Common myeloid progenitor, CD34-positive (primary cell): ENCODE measurements around the gene CRX.
A peak's percentile ranks its signal among the peaks of the same experiment; 100 is the strongest.
"Not testable (repeated sequence)": the region's sequence is repeated elsewhere in the genome, so short reads cannot be mapped to it uniquely, and the experiment has no call there.

Experiments
- CTCF ChIA-PET: fragments of 350-600 bp; sonication (Branson Sonifier 250); formaldehyde crosslinking; loops from one replicate; lab custom pipeline; 2021; ENCODE audit warnings: antibody characterized with exemption; lab: Charles Lee
- POLR2A ChIA-PET: fragments of 350-600 bp; sonication (Branson Sonifier 250); formaldehyde crosslinking; loops from one replicate; lab custom pipeline; 2021; ENCODE audit warnings: antibody characterized with exemption; lab: Charles Lee
- DNase-seq, 3 donors: peaks; one replicate each; pipeline versions ENCODE4 v3.0.0 to v3.0.0-alpha.2; 2013
- H3K27ac ChIP-seq, 2 experiments: 1 replicate in 1 of 2; 2 replicates in 1 of 2; pipeline ENCODE4 v1.7.0; 2013; ENCODE audit warnings: inconsistent platforms in 2 of 2, low read length in 2 of 2, mild to moderate bottlenecking in 2 of 2, low read depth in 1 of 2, moderate library complexity in 1 of 2; ENCODE audit not compliant: severe bottlenecking in 2 of 2, insufficient read depth in 1 of 2, poor library complexity in 1 of 2
- H3K27me3 ChIP-seq, 5 experiments: replicated peaks in 2 of 5; 1 replicate in 3 of 5; 2 replicates in 2 of 5; pipeline versions ENCODE4 v1.6.1 to v1.7.0; 2013; ENCODE audit warnings: low read length in 4 of 5, mild to moderate bottlenecking in 2 of 5, moderate library complexity in 2 of 5, inconsistent platforms in 1 of 5; ENCODE audit not compliant: insufficient read depth in 5 of 5, control insufficient read depth in 4 of 5
- H3K36me3 ChIP-seq, 4 experiments: 1 replicate in 2 of 4; 2 replicates in 2 of 4; pipeline versions ENCODE4 v1.6.1 to v1.7.0; 2013; ENCODE audit warnings: low read length in 3 of 4, control low read depth in 1 of 4, mild to moderate bottlenecking in 1 of 4; ENCODE audit not compliant: control insufficient read depth in 4 of 4, insufficient read depth in 4 of 4
- H3K4me1 ChIP-seq, 4 experiments: 1 replicate in 3 of 4; 2 replicates in 1 of 4; pipeline versions ENCODE4 v1.6.1 to v1.7.1; 2013; ENCODE audit warnings: low read length in 3 of 4, mild to moderate bottlenecking in 3 of 4, control low read depth in 1 of 4, inconsistent platforms in 1 of 4, moderate library complexity in 1 of 4; ENCODE audit not compliant: control insufficient read depth in 4 of 4, insufficient read depth in 4 of 4; ENCODE audit errors: control extremely low read depth in 1 of 4
- H3K4me3 ChIP-seq, 7 experiments: 1 replicate in 4 of 7; 2 replicates in 3 of 7; pipeline versions ENCODE4 v1.5.1 to v1.7.0; 2013; ENCODE audit warnings: mild to moderate bottlenecking in 7 of 7, low read length in 6 of 7, moderate library complexity in 6 of 7, inconsistent platforms in 2 of 7, low read depth in 2 of 7, control low read depth in 1 of 7; ENCODE audit not compliant: insufficient read depth in 4 of 7, control insufficient read depth in 1 of 7; ENCODE audit errors: extremely low read depth in 1 of 7
- H3K9me3 ChIP-seq, 5 experiments: 1 replicate in 4 of 5; 2 replicates in 1 of 5; pipeline versions ENCODE4 v1.6.1 to v1.7.1; 2013; ENCODE audit warnings: low read length in 4 of 5, mild to moderate bottlenecking in 2 of 5, inconsistent platforms in 1 of 5, low read depth in 1 of 5, moderate library complexity in 1 of 5; ENCODE audit not compliant: control insufficient read depth in 4 of 5, insufficient read depth in 2 of 5; ENCODE audit errors: control extremely low read depth in 1 of 5
- WGBS: methylation state at CpG from one replicate; pipeline ENCODE4 v1.1.5; 2013; ENCODE audit not compliant: insufficient coverage; 5-methylcytosine and 5-hydroxymethylcytosine counted together

CRX gene

DNA sequence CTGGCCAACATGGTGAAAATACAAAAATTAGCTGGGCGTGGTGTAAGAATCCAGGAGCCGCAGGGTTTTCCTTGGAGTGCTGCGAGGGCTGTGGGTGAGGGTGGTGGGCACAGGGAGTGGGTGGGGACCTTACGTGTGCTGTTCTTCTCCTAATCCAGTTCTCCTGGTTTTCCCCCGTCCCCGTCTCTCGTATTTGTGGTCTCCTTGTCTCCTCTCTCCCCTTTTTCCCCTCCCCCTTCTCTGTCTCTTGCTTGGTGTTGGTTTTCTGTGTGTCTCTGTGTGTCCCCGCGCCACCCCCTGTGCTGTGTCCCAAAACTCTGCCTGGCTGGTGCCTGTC, 41.6 kb upstream of the CRX start:
- no peak for DNase-seq
- Histone ChIP-seq H3K4me3 (no peak overlapping the region), H3K36me3 (peaks cover 2 to 38% (median 24%) of the 10 kb centered on the region in 4 experiments), H3K27me3 (no peaks in the 10 kb centered on the region), H3K4me1 (peaks cover 0 to 16% (median 12%) of the 10 kb centered on the region in 4 experiments), H3K9me3 (no peaks in the 10 kb centered on the region), H3K27ac (no peak overlapping the region)
- POLR2A ChIA-PET: no interaction called here
- 93% methylated on average over 2 of the region's 9 CpGs for WGBS
- CTCF ChIA-PET: interaction anchor here (0.7 kb wide), 1 partner anchor 8 kb away, joined by 4 read pairs; no protein-coding TSS in a partner anchor

DNA sequence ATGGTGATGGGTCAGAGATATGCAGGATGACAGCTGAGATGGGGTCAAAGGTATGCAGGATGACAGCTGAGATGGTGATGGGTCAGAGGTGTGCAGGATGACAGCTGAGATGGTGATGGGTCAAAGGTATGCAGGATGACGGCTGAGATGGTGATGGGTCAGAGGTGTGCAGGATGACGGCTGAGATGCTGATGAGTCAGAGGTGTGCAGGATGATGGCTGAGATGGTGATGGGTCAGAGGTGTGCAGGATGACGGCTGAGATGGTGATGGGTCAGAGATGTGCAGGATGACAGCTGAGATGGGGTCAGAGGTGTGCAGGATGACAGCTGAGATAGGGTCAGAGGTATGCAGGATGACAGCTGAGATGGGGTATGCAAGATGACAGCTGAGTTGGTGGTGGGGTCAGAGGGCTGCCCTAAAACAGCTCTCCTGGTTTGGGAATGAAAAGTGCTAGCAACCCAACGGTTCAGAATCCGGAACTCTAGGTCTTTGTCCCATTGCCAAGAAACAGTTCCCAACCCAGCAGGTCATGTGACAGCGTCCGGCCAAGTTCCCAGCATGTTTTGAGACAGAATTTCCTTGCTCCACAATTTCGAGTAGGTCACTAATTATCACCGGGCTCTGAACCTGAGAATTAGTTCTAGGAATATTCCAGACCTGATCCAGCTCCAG, 40.0 kb upstream of the CRX start:
- ChIA-PET POLR2A (no interaction called here), CTCF (interaction anchor here (1.3 to 1.4 kb wide), 3 partner anchors 9 to 70 kb away, joined by 3 to 5 read pairs (median 5); no protein-coding TSS in a partner anchor)
- Histone ChIP-seq H3K9me3 (no peaks in the 10 kb centered on the region), H3K36me3 (peaks cover 5 to 47% (median 26%) of the 10 kb centered on the region in 4 experiments), H3K4me3 (no peak overlapping the region), H3K27ac (no peak overlapping the region), H3K4me1 (peaks cover 0 to 16% (median 12%) of the 10 kb centered on the region in 4 experiments), H3K27me3 (no peaks in the 10 kb centered on the region)
- no peak for DNase-seq
- 95% methylated on average over 9 of the region's 9 CpGs for whole genome bisulfite sequencing

DNA sequence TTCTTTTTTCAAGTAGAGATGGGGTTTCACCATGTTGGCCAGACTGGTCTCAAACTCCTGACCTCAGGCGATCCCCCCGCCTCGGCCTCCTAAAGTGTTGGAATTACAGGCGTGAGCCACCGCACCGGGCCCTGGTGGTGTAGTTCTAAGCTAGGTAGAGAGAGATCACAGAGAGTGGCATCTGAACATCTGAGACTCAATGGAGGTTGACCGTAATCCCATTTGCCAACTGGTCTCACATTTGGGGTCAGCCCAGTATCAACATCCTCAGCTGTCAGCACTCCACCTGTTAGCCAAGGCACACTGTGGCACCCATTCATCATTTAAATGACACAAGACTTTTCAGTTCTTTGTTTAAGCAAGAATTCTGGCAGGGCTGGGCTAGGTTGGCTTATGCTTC, 35.2 kb upstream of the CRX start:
- Histone ChIP-seq H3K36me3 (peaks cover 5 to 38% (median 19%) of the 10 kb centered on the region in 4 experiments), H3K4me1 (no peaks in the 10 kb centered on the region), H3K27ac (no peak overlapping the region), H3K4me3 (no peak overlapping the region), H3K27me3 (no peaks in the 10 kb centered on the region), H3K9me3 (no peaks in the 10 kb centered on the region)
- no peak for DNase-seq
- 98% methylated on average over 7 of the region's 7 CpGs for WGBS
- POLR2A ChIA-PET: no interaction called here
- CTCF ChIA-PET: interaction anchor here (0.6 to 2.8 kb wide), 2 partner anchors 21 to 73 kb away, joined by 3 to 16 read pairs; partner anchors contain the start of gene EHD2

DNA sequence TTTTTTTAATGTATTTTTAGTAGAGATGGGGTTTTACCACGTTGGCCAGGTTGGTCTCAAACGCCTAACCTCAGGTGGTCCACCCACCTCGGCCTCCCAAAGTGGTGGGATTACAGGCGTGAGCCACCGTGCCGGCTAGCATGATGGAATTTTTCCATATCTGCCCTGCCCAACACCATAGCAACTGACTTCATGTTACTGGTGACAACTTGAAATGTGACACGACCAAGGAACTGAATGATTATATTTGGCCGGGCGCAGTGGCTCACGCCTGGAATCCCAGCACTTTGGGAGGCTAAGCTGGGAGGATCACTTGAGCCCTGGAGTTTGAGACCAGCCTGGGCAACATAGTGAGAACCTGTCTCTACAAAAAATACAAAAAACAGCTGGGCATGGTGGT, 34.4 kb upstream of the CRX start:
- CTCF ChIA-PET: interaction anchor here (0.6 to 2.8 kb wide), 7 partner anchors 9 to 73 kb away, joined by 3 to 16 read pairs (median 4); partner anchors contain the start of gene EHD2
- H3K4me3 ChIP-seq, H3K27me3 ChIP-seq, DNase-seq, H3K9me3 ChIP-seq, H3K4me1 ChIP-seq, H3K27ac ChIP-seq, POLR2A ChIA-PET: not testable (repeated sequence)
- WGBS: over 99% methylated on average over 10 of the region's 10 CpGs
- peaks cover 5 to 31% (median 13%) of the 10 kb centered on the region in 4 experiments for H3K36me3 ChIP-seq

DNA sequence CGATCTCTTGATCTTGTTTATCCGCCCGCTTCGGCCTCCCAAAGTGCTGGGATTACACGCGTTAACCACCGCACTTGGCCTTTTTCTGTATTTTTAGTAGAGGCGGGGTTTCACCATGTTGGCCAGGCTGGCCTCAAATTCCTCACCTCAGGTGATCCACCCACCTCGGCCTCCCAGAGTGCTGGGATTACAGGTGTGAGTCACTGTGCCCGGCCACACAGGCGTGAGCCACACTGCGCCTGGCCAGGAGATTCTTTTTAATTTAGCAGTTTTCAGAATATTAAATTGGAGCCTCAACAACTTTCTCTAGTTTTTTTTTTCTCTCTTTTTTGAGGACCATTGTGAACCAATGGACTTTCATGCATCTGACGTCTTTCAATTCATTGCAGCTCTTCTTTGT, 31.9 kb upstream of the CRX start:
- not testable (repeated sequence) for DNase-seq
- WGBS: 96% methylated on average over 9 of the region's 13 CpGs

DNA sequence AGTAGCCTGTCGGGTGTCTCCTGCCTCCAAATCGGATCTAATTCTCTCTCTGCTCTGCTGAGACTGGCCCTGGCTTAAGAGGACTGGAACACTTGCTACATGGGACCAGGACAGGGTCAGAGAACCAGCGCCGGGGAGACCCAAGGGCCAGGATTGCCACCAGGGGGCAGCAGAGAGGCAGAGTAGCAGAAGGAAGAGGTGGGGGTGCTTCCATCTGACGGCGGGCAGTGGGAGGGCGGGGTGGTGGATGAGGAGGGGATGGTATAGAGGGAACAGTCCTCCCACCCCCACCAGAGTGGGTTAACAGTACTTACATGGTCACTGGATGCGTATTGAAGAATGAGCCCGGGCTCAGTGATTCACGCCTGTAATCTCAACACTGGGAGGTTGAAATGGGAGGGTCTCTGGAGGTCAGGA, 31.3 kb upstream of the CRX start:
- WGBS: 0% methylated on average over 2 of the region's 10 CpGs
- Histone ChIP-seq H3K4me3 (no peak overlapping the region), H3K9me3 (peaks cover 0 to 2% (median 0%) of the 10 kb centered on the region in 5 experiments), H3K27ac (no peak overlapping the region), H3K27me3 (no peaks in the 10 kb centered on the region), H3K36me3 (peaks cover 0 to 8% (median 2%) of the 10 kb centered on the region in 4 experiments), H3K4me1 (no peaks in the 10 kb centered on the region)
- ChIA-PET CTCF (interaction anchor here (1.3 to 1.8 kb wide), 3 partner anchors 9 to 25 kb away, joined by 5 to 11 read pairs (median 5); no protein-coding TSS in a partner anchor), POLR2A (interaction anchor here (0.7 kb wide), 1 partner anchor 78 kb away, joined by 3 read pairs; no protein-coding TSS in a partner anchor)
- DNase-seq: peak; percentile 83 to 85 (median 84)

More for the DNA sequence above, 31.9 kb upstream of the CRX start:
- peaks cover 0 to 13% (median 3%) of the 10 kb centered on the region in 4 experiments for H3K36me3 ChIP-seq
- not testable (repeated sequence) for H3K9me3 ChIP-seq, H3K27ac ChIP-seq, H3K4me1 ChIP-seq, H3K4me3 ChIP-seq, H3K27me3 ChIP-seq
- CTCF ChIA-PET: interaction anchor here (1.1 to 1.8 kb wide), 4 partner anchors 8 to 22 kb away, joined by 3 to 5 read pairs (median 5); no protein-coding TSS in a partner anchor
- POLR2A ChIA-PET: interaction anchor here (0.7 kb wide), 1 partner anchor 79 kb away, joined by 3 read pairs; no protein-coding TSS in a partner anchor

DNA sequence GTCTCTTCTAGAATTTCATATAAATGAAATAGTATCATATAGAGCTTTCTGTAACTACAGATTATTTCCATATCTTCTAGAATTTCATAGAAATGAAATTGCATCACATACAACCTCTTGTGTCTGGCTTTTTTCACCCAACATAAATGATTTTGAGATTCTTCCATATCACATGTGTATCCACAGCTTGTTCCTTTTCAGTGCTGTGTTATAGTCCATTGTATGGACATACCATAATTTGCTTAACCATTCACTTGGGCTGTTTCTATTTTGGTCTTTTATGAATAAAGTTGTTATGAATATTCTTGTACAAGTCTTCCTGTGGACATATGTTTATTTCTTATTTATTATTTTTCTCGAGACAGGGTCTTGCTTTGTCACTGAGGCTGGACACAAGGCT, 29.1 kb upstream of the CRX start:
- POLR2A ChIA-PET: interaction anchor here (1.0 kb wide), 1 partner anchor 49 kb away, joined by 3 read pairs; no protein-coding TSS in a partner anchor
- DNase-seq: no peak
- no peak overlapping the region for H3K4me3 ChIP-seq
- CTCF ChIA-PET: interaction anchor here (0.9 to 2.0 kb wide), 3 partner anchors 27 to 80 kb away, joined by 3 to 6 read pairs (median 5); partner anchors contain the start of gene EHD2
- H3K27ac ChIP-seq: no peak overlapping the region
- H3K9me3 ChIP-seq: peaks cover 0 to 2% (median 0%) of the 10 kb centered on the region in 5 experiments
- 100% methylated on average over 1 of the region's 1 CpG for WGBS
- no peaks in the 10 kb centered on the region for H3K27me3 ChIP-seq
- no peaks in the 10 kb centered on the region for H3K4me1 ChIP-seq
- H3K36me3 ChIP-seq: no peaks in the 10 kb centered on the region
